HG02852 (cell line): Measurements from ENCODE around the gene MMP28.

Experiments used
- ATAC-seq: cut with Tn5 transposase; IDR thresholded peaks from one replicate; pipeline ENCODE4 v1.9.1; 2021; ENCODE audit warnings: mild to moderate bottlenecking, moderate library complexity; ENCODE audit not compliant: unreplicated experiment

MMP28 gene

GRCh38 chr17:35799942-35800341 is 4.5 kb upstream of the MMP28 start:
- ATAC-seq = no peak

GRCh38 chr17:35797918-35798317 is 2.5 kb upstream of the MMP28 start:
- ATAC-seq = no peak

- no peak for ATAC-seq
Measured at GRCh38 chr17:35797370-35797769, 1.9 kb upstream of the MMP28 start.

- no peak for ATAC-seq
Measured at GRCh38 chr17:35796942-35797341, 1.5 kb upstream of the MMP28 start.

GRCh38 chr17:35795871-35796265 is 427 bp upstream of the MMP28 start:
- ATAC-seq = no peak

- ATAC-seq = no peak
Measured at GRCh38 chr17:35793257-35793656, 2.2 kb downstream of the MMP28 start.

- no peak for ATAC-seq
Measured at GRCh38 chr17:35791681-35792350, 3.6 kb downstream of the MMP28 start.

GRCh38 chr17:35790841-35791240 is 4.6 kb downstream of the MMP28 start:
- no peak for ATAC-seq

GRCh38 chr17:35788477-35789368 is 6.7 kb downstream of the MMP28 start:
- no peak for ATAC-seq

GRCh38 chr17:35786941-35787432 is 8.5 kb downstream of the MMP28 start:
- no peak for ATAC-seq

- no peak for ATAC-seq
Measured at GRCh38 chr17:35784895-35785294, 10.5 kb downstream of the MMP28 start.

GRCh38 chr17:35780950-35781349 is 14.5 kb downstream of the MMP28 start:
- ATAC-seq = no peak

- no peak for ATAC-seq
Measured at GRCh38 chr17:35778641-35779196, 16.7 kb downstream of the MMP28 start.

GRCh38 chr17:35775583-35775982 is 19.9 kb downstream of the MMP28 start:
- no peak for ATAC-seq

GRCh38 chr17:35775039-35775438 is 20.4 kb downstream of the MMP28 start:
- no peak for ATAC-seq

GRCh38 chr17:35774499-35774898 is 20.9 kb downstream of the MMP28 start:
- no peak for ATAC-seq

GRCh38 chr17:35773679-35774425 is 21.6 kb downstream of the MMP28 start:
- no peak for ATAC-seq

GRCh38 chr17:35773129-35773528 is 22.3 kb downstream of the MMP28 start:
- no peak for ATAC-seq

GRCh38 chr17:35769895-35770486 is 25.4 kb downstream of the MMP28 start:
- no peak for ATAC-seq

- ATAC-seq = no peak
Measured at GRCh38 chr17:35768797-35769196, 26.6 kb downstream of the MMP28 start.
